Inflammatory macrophage (primary cell): ENCODE data around the gene SPATA1.
A peak's percentile ranks its signal among the peaks of the same experiment; 100 is the strongest.

Experiments used
- DNase-seq, 2 donors: peaks; one replicate each; pipeline ENCODE4 v3.0.0-alpha.2; 2020 to 2022

SPATA1 gene

DNA sequence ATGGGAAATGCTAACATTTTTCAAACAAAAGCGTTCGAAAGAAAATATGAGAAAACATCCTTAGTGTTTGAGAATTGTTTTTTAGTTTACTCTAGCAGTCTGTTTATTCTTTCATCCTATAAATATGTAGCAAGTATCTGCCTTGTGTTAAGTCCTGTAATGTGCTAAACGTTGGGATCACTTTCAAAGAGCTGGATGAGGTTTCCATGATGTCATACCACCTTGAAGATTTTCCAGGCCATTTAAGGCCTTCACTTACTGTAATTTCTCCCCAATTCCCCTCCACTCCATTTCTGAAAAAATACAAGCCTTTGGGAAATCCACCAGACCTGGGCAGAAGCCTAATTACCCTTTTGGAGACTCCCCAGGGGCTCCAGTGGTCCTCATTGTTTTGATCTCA is 92.2 kb downstream of the SPATA1 start:
- no peak for DNase-seq

- DNase-seq = no peak
Observed at GRCh38 chr1:84598846-84599741, 92.9 kb downstream of the SPATA1 start.

DNA sequence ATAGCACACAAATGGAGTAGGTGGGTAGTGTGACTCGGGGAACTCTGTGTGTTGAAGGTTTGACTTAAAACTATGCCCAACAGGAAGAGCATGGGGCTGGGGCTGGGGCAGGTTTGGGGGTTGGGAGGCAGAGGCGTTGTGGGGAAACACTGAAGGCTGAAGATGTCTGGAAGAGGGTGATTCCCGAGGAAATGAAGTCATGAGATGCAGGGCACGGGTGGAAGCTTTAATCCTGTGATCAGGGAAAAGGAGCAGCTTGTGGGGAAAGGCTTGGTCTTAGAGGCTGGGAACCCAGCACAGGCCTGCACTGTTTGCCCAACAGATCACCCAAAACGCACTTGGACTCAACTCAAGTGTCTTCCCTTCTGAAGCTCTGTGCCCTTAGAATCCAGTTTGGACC is 94.6 kb downstream of the SPATA1 start:
- no peak for DNase-seq

DNA sequence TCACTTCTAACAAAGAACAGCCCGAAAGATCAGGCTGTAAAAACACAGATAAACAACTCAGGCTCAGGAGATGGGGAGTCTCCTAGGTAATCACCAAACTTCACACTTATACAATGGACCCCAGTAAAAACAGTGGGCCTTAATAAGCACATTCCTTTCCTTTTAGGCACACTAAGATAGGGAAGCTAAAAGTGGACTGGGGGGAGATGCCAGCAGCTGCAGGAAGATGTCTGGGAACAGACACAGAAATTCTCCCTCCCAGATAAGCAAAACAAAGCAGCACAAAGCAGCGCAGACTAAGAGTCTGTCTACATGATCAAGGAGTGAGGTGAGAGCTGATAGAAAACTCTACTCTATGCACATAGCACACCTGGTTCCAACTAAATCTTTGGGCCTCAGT is 97.0 kb downstream of the SPATA1 start:
- DNase-seq = no peak

GRCh38 chr1:84603941-84604830 is 98.0 kb downstream of the SPATA1 start:
- no peak for DNase-seq

DNA sequence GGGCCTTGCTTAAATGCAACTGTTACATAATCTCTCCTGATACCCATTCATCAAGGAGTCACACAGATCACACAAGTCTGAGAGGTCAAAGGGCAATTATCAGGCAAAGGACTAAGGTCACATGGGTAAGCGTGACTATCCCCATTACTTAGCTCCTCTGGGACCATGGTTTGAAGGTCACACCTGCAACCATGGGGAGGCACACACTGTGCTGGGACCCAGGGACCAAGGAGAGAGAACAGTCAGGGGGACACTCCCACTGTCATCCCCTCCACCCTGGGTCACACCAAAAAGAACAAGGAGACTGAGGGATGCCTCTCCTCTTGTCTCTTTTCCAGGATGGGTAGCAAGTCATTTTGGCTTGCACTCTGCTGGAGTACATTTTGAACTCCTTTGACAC is 99.0 kb downstream of the SPATA1 start:
- no peak for DNase-seq

DNA sequence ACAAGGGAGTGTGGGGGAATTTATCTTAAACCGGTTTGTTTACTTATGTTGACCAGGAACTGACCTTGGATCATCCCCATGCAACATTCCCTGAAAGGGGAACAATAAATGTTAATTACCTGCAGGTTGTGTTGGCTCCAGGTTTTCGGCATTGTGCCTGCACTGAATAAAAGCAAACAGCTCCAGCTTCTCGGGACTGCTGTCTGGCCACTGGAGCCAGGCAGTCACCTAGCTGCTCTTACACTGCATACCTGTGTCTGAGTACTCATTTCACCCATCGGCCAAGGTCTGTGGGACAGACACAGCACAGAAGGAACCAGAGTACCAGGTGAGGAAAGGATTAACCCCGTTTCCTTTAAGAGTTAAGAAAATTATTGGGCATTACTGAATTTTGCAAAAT is 100.8 kb downstream of the SPATA1 start:
- DNase-seq = no peak

DNA sequence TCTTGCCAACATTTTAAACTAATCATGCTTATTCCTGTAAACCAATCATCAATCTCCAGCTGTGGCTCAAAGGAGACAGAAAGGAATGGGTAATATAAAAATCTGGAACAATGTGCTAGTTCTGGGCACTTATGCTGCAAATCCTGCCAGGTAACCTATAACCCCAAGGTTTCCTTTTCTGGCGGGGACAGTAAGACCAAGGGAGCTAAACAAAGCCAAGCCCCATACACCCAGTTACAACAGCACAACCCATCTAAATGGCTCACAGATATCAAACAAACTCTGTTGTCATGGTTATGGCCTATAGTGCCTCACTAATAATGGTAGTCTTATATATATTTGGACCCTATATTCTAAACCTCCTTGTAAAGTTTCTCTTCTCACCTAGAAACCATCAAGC is 104.9 kb downstream of the SPATA1 start:
- DNase-seq = no peak

- no peak for DNase-seq
Observed at GRCh38 chr1:84611796-84612195, 105.6 kb downstream of the SPATA1 start.

DNA sequence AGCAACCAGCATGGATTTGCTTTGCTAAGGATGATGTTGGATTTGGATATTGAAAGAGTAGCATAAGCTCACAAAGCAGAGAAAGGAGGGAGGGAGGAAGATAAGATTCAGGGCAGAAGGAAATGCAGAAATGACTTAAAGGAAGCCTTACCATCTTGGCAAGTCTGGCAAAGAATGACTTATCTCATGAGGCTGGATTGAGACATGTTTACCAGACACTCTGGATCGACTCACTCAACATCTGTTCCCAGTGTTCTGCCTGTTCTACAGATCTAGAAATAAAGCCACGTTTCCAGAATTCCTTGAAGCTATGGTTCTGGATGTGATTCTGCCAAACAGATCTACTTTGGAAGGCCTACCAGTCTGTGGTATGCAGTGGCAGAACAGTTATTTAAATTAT is 106.8 kb downstream of the SPATA1 start:
- no peak for DNase-seq

DNA sequence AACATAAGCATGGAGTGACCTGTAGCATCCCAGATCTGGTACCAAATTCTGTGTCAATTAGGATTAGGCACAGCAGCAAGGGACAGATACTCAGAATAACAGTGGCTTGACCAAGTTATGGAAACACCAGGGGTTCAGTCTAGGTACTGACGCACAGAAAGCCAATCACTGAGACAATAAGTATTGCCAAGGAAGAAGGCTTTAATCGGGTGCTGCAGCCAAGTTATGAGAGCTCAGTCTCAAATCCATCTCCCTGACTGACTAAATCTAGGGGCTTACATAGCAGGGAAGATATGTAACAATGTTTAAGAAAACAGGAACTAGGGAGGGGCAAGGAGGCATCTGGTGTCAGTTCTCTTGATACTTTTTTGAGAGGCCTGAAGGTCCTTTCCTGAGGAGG is 107.7 kb downstream of the SPATA1 start:
- DNase-seq = no peak

- peak in 1 of 2 donors; percentile 53 for DNase-seq
Observed at GRCh38 chr1:84615790-84616189, 109.6 kb downstream of the SPATA1 start.
